GM21390 (cell line): ENCODE results near the gene CDCP2.

Source experiments
- ATAC-seq: cut with Tn5 transposase; IDR thresholded peaks from one replicate; pipeline ENCODE4 v1.9.1; 2021; ENCODE audit not compliant: unreplicated experiment

The CDCP2 gene

DNA sequence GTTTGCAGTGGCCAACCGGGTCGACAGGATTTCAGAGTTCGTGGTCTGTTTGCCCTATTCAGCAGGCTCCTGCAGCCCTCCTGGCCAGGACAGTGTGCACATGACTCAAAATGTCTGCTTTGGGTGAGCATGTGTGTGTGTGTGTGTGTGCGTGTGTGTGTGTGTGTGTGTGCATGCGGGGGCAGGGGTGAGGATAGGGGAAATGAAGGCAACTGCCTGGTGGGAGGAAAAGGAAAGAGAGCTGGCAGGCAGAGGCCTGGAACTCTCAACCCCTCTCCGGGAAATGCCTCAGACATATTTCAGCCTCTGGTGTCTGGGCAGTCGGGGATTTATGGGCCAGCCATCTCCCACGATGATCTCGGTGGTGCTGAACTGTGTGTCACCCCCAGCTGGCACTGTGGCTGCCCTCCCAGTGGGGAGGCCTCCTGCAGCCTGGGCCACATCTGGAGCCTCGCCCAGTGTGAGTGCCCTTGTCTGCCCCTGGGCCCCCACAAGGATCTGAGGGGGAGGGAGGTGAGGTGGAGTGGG, 15.2 kb downstream of the CDCP2 start:
- no peak for ATAC-seq

GRCh38 chr1:54136963-54137533, 15.8 kb downstream of the CDCP2 start:
- no peak for ATAC-seq

DNA sequence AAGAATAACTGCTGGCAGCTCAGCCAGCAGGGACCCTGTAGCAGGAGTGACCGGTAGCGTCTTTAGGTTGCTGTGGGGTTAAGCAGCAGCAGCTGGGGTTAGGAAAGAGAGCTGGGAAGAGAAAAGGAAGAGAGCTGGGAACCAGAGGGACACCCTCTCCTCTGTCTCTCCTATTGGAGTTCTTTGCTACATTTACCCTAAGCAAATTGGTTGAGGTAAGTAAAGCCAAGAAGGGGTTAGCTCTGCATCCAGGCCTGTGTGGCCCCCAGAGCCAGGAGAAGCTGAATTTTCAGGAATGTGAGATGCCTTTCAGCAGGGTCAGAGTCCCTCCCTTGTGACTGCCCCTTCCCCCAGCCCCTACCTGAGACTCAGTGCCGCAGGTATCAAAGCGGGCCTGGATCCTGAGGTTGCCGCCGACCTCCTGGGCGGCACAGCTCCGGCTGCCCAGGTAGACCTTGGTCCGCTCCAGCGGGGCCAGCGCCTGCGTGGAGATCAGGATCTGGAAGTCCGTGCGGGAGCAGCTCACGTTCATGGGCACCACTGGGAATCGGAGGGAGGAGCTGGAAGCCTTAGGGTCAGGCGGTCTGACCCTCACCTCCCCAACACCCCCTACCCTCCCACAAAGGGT, 16.4 kb downstream of the CDCP2 start:
- no peak for ATAC-seq

GRCh38 chr1:54135436-54136120, 17.2 kb downstream of the CDCP2 start:
- no peak for ATAC-seq

- no peak for ATAC-seq
Observed at GRCh38 chr1:54134295-54134694, 18.5 kb downstream of the CDCP2 start.

DNA sequence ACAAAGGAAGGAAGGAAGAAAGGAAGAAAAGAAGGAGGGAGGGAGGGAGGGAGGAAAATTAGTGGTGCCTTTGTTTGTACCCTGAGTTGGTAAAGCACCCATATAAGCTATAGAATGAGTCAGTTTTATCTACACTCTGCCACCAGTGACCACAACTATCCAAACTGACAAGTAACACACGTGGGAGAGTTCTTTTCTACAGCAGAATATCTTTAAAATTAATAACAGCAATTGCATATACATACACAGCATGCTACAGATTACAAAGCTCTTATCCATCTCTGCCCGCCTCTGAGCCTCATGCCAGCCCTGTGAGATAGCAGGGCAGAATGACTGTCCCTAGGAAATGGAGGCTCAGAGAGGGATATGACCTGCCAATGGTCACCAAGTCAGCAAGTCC, 20.3 kb downstream of the CDCP2 start:
- ATAC-seq: no peak

GRCh38 chr1:54131419-54131818, 21.4 kb downstream of the CDCP2 start:
- ATAC-seq: no peak

DNA sequence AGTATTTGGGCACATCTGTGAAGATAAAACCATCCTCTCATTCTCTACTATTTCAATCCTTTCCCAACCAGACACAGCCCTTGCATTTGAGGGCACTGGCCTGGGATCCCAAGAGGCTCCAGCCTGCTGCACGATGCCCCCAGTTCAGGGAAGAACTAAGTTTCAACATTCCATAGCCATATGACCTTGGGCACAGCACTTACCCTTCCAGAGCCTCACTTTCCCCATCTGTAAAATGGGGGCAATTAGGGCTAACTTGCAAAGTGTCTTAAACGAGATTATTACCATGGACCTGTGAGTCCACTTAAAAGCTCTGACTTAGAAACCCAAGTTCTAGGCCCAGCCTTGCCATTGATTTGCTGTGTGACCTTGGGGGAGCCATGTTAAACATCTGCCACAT, 22.9 kb downstream of the CDCP2 start:
- ATAC-seq: no peak

DNA sequence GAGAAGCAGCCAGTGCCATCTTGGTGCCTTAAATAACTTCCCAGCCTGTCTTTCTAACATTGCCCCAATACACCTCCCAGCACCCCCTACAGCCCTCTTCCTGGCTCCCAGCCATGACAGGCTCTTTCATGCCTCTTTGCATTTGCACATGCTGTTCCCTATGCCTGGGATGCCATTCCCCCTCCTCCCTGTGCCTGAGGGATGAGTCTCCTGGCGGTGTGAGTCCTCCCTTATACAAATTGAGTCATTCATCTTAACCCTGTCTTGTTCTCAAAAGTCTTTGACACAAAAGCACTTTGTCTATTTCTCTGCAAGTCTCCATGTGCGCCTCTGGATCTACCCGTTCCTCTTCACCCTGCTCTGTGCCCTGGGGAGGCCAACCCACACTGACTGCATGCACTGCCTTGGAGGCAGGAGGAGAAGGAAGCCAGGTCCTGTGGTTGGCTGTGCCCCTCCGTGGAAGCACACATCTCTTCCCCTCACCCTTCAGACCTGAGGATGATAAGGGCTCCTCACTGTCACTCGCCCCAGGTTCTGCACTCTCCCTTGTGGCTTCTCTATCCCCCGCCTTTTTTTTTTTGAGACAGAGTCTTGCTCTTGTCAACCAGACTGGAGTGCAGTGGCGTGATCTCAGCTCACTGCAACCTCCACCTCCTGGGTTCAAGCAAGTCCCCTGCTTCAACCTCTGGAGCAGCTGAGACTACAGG, 25.1 kb downstream of the CDCP2 start:
- no peak for ATAC-seq

- ATAC-seq: no peak
Observed at GRCh38 chr1:54126271-54126815, 26.5 kb downstream of the CDCP2 start.

DNA sequence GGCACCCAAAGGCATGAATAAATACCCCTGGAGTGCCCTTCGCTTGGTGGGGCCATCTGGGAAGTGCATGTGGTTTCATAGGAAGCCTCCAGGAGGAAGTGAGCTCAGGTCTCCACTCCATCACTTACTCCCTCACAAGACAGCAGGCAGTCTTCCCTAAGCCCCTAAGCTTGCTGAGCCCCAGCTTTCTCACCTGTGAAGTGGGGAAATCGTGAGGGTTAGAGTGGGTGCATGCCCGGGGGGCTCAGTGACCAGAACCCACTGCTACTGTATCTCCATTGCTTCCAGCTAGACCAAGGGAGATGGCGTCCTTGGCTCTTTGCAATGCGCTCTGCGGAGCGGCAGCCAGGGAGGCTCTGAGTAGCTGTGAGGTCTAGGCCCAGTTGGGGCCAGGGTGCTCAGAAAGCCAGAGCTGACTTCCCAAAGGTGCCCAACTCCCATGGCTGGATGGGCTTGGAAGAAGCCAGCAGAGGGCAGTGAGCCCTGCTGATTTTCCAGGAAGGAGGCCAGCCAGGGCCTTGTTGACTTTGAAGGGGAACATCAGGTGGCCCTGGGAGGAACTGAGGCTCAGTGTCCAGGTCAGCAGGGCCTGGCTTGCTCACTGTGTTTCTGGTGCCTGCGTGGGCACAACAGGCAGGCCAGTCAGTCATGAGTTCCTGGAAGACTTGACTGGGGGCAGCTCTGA, 27.3 kb downstream of the CDCP2 start:
- ATAC-seq: no peak

DNA sequence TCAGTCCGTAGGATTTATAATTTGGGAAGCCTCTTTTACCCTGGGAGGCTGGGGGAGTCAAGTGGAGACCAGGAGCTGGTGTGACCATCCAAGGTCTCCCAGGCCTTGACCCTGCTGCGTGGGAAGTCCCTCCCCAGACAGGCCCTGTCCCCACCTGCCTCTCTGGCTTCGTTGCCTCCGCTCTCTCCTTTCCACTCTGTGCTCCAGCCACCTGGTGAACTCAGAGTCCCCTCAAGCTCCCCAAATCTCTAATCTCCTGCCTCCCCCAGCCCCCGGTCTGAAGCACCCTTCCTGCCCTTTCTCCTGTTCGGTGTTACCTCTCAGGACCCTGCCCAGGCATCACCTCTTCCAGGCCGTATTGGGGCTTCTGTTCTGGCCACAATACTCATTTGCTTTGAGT, 27.9 kb downstream of the CDCP2 start:
- ATAC-seq: no peak

- no peak for ATAC-seq
Observed at GRCh38 chr1:54124472-54124871, 28.3 kb downstream of the CDCP2 start.

GRCh38 chr1:54122992-54123391, 29.8 kb downstream of the CDCP2 start:
- no peak for ATAC-seq

DNA sequence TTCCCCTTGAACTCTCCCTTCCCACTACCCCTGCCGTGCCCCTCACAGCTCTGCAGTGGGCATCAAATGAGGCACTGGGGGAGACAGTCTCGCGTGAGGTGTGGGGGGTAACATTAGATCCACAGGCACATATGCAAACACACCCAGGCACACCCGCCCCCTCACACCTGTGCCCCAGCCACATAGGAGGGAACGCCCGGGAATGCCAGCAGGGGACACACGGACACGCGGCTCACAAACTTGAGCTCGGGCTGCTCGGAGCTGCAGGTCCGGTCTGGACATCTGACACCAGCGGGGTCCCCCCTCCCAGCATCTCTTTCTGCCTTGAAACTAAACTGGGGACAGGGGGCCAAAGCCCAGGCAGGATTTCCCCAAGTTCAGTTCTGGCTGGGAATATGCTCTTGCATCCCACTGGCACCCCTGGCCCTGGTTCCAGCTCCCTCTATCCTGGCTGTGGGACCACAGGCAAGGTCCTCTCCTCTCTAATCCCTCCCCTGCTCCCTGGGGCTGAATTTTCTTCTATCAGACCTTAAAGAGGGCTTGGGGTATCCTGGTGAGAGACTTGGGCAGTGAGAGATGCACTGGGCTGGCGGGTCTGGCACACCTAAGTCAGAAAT, 30.6 kb downstream of the CDCP2 start:
- no peak for ATAC-seq

GRCh38 chr1:54121482-54122134, 31.2 kb downstream of the CDCP2 start:
- ATAC-seq: no peak

GRCh38 chr1:54120698-54121481, 31.9 kb downstream of the CDCP2 start:
- no peak for ATAC-seq

GRCh38 chr1:54120018-54120697, 32.6 kb downstream of the CDCP2 start:
- no peak for ATAC-seq

DNA sequence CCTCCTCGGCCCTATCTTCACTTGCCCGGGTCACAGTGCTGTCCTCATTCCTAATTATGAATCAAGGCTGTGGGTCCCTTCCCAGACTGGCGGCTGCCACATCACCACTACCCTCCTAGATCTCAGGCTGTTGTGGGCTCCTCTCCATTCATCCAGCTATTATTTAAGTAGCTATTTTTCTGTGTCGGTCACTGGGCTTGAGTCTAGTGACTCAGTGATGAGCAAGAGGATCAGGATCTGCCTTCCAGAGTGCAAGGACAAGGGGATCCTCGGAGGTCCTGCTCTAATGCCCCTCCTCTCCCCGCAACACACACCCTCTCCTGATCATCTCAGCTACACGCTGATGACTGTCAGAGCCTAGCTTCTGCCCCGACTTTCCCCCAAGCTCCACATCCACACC, 34.1 kb downstream of the CDCP2 start:
- ATAC-seq: no peak
